Fibroblast of lung (primary cell): ENCODE data around the gene SRA1.

Experiments
- CTCF ChIP-seq, 2 donors: IDR thresholded peaks in 1 of 2; conservative IDR thresholded peaks in 1 of 2; 1 replicate in 1 of 2; 2 replicates in 1 of 2; pipeline ENCODE4 v1.5.1; 2011 to 2012; ENCODE audit warnings: low read length in 2 of 2, control low read depth in 1 of 2, inconsistent platforms in 1 of 2, low read depth in 1 of 2, mild to moderate bottlenecking in 1 of 2
- EZH2 ChIP-seq: IDR thresholded peaks from 2 replicates; pipeline ENCODE4 v1.5.1; 2012; ENCODE audit warnings: low read length, control low read depth, mild to moderate bottlenecking; ENCODE audit errors: missing control alignments

GRCh38 chr5:140596321-140596741 is 39.1 kb upstream of the SRA1 start:
- TF ChIP-seq CTCF (conservative IDR thresholded peaks at IDR 0.05 in 1 of 2, IDR thresholded peaks at IDR 0.05 in 1 of 2; ENCODE audit: low read depth in 1 of 2, low read length in 2 of 2) (no peak), EZH2 (no peak)
